Measurements from ENCODE around the gene HS2ST1.

HS2ST1 gene

GRCh38 chr1:87144316-87144895 is 230.0 kb downstream of the HS2ST1 start:
- DNase-seq, result no peak

- DNase-seq, result no peak
These were observed 230.5 kb downstream of the HS2ST1 start for GRCh38 chr1:87144981-87145380.

- DNase-seq, result no peak
These were observed 232.1 kb downstream of the HS2ST1 start for GRCh38 chr1:87146538-87146937.

GRCh38 chr1:87146986-87147385 is 232.6 kb downstream of the HS2ST1 start:
- DNase-seq, result no peak

GRCh38 chr1:87147851-87148250 is 233.4 kb downstream of the HS2ST1 start:
- no peak for DNase-seq

- no peak for DNase-seq
These were observed 234.2 kb downstream of the HS2ST1 start for GRCh38 chr1:87148661-87149060.

GRCh38 chr1:87149241-87150041 is 235.0 kb downstream of the HS2ST1 start:
- peak; percentile 40 for DNase-seq

GRCh38 chr1:87150143-87150542 is 235.7 kb downstream of the HS2ST1 start:
- DNase-seq, result no peak

- DNase-seq, result peak; percentile 85
These were observed 237.3 kb downstream of the HS2ST1 start for GRCh38 chr1:87151500-87152421.

- DNase-seq, result no peak
These were observed 239.9 kb downstream of the HS2ST1 start for GRCh38 chr1:87154384-87154783.

GRCh38 chr1:87155170-87155569 is 240.7 kb downstream of the HS2ST1 start:
- DNase-seq, result no peak

- DNase-seq, result no peak
These were observed 241.2 kb downstream of the HS2ST1 start for GRCh38 chr1:87155648-87156047.

GRCh38 chr1:87156124-87156523 is 241.7 kb downstream of the HS2ST1 start:
- DNase-seq, result no peak

- no peak for DNase-seq
These were observed 245.0 kb downstream of the HS2ST1 start for GRCh38 chr1:87159378-87159915.
